Neutrophil (primary cell): ENCODE data around the gene ENPP7.

ENCODE experiments used
- H3K27ac ChIP-seq: fragments of 200-600 bp; sonication (generic); 2 replicates; pipeline ENCODE4 v1.5.1; 2016; ENCODE audit warnings: mild to moderate bottlenecking, moderate library complexity
- H3K27me3 ChIP-seq: fragments of 200-600 bp; sonication (generic); 2 replicates; pipeline ENCODE4 v1.6.0; 2016; ENCODE audit warnings: mild to moderate bottlenecking
- H3K36me3 ChIP-seq: fragments of 200-600 bp; sonication (generic); 2 replicates; pipeline ENCODE4 v1.5.1; 2017
- H3K4me1 ChIP-seq, 2 experiments: fragments of 200-600 bp in 1 of 2; sonication (generic) in 1 of 2; 1 replicate in 1 of 2; 2 replicates in 1 of 2; pipeline versions ENCODE4 v1.5.1 to v1.6.1; 2013 to 2016; ENCODE audit warnings: low read depth in 1 of 2, low read length in 1 of 2, mild to moderate bottlenecking in 1 of 2, moderate library complexity in 1 of 2; ENCODE audit not compliant: control insufficient read depth in 1 of 2, insufficient read depth in 1 of 2
- H3K4me3 ChIP-seq, 2 experiments: fragments of 200-600 bp in 1 of 2; sonication (generic) in 1 of 2; 1 replicate in 1 of 2; 2 replicates in 1 of 2; pipeline ENCODE4 v1.5.1; 2013 to 2016; ENCODE audit warnings: low read depth in 1 of 2, low read length in 1 of 2, mild to moderate bottlenecking in 1 of 2, moderate library complexity in 1 of 2
- H3K9me3 ChIP-seq: fragments of 200-600 bp; sonication (generic); 2 replicates; pipeline ENCODE4 v1.5.1; 2016
- CTCF ChIP-seq: fragments of 200-600 bp; sonication (generic); IDR thresholded peaks from 2 replicates; pipeline ENCODE4 v1.5.1; 2016; ENCODE audit warnings: antibody characterized with exemption

Gene ENPP7

GRCh38 chr17:79740413-79740812 is 9.7 kb downstream of the ENPP7 start:
- Histone ChIP-seq H3K27me3 (peaks cover 73% of the 10 kb centered on the region), H3K4me1 (peaks cover 0 to 5% of the 10 kb centered on the region in 2 experiments), H3K36me3 (no peaks in the 10 kb centered on the region), H3K9me3 (no peaks in the 10 kb centered on the region), H3K4me3 (no peak overlapping the region), H3K27ac (no peak overlapping the region)
- no peak for TF ChIP-seq CTCF

GRCh38 chr17:79741401-79741750 is 10.6 kb downstream of the ENPP7 start:
- Histone ChIP-seq H3K4me3 (no peak overlapping the region), H3K27ac (no peak overlapping the region), H3K27me3 (peaks cover 82% of the 10 kb centered on the region), H3K9me3 (no peaks in the 10 kb centered on the region), H3K36me3 (no peaks in the 10 kb centered on the region), H3K4me1 (peaks cover 0 to 5% of the 10 kb centered on the region in 2 experiments)
- TF ChIP-seq CTCF, result no peak

GRCh38 chr17:79741751-79742588 is 11.2 kb downstream of the ENPP7 start:
- Histone ChIP-seq H3K4me3 (no peak overlapping the region), H3K27ac (no peak overlapping the region), H3K36me3 (no peaks in the 10 kb centered on the region), H3K4me1 (peaks cover 0 to 5% of the 10 kb centered on the region in 2 experiments), H3K9me3 (no peaks in the 10 kb centered on the region), H3K27me3 (peaks cover 88% of the 10 kb centered on the region)
- peak; percentile 82 for TF ChIP-seq CTCF

- no peak overlapping the region for H3K4me3 ChIP-seq
- H3K27me3 ChIP-seq, result peaks cover 94% of the 10 kb centered on the region
- H3K36me3 ChIP-seq, result no peaks in the 10 kb centered on the region
- TF ChIP-seq CTCF, result no peak
- H3K4me1 ChIP-seq, result peaks cover 0 to 5% of the 10 kb centered on the region in 2 experiments
- no peak overlapping the region for H3K27ac ChIP-seq
- H3K9me3 ChIP-seq, result no peaks in the 10 kb centered on the region
These were observed 11.8 kb downstream of the ENPP7 start for GRCh38 chr17:79742589-79742918.

GRCh38 chr17:79742951-79743476 is 12.3 kb downstream of the ENPP7 start:
- H3K4me1 ChIP-seq, result peaks cover 0 to 5% of the 10 kb centered on the region in 2 experiments
- no peaks in the 10 kb centered on the region for H3K36me3 ChIP-seq
- H3K9me3 ChIP-seq, result no peaks in the 10 kb centered on the region
- no peak overlapping the region for H3K27ac ChIP-seq
- H3K27me3 ChIP-seq, result peaks cover 95% of the 10 kb centered on the region
- no peak overlapping the region for H3K4me3 ChIP-seq
- TF ChIP-seq CTCF, result no peak
